Measurements from ENCODE around the gene TNNT1.

Gene TNNT1

DNA sequence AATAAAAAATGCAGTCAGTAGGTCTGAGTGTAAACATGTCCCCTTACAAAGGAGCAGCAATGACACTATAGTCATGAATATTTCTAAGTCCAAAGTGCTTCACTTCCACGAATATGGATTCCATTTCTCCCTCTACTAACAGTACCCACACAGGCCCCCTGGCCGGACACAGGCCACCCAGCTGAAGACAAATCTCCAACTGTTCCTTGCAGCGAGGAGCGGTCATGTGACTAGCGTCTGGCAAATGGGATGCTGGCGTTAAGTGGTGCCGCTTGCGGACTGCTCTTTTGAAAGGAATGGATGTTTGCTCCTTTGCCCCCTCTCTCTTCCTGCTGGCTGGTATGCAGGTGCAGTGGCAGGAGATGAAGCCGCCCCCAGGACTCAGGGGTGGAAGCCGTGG, 47.7 kb downstream of the TNNT1 start:
- FAIRE-seq (no peak), DNase-seq (ENCODE audit: insufficient read length, low spot score) (no peak)
- TF ChIP-seq, protein P1, sequence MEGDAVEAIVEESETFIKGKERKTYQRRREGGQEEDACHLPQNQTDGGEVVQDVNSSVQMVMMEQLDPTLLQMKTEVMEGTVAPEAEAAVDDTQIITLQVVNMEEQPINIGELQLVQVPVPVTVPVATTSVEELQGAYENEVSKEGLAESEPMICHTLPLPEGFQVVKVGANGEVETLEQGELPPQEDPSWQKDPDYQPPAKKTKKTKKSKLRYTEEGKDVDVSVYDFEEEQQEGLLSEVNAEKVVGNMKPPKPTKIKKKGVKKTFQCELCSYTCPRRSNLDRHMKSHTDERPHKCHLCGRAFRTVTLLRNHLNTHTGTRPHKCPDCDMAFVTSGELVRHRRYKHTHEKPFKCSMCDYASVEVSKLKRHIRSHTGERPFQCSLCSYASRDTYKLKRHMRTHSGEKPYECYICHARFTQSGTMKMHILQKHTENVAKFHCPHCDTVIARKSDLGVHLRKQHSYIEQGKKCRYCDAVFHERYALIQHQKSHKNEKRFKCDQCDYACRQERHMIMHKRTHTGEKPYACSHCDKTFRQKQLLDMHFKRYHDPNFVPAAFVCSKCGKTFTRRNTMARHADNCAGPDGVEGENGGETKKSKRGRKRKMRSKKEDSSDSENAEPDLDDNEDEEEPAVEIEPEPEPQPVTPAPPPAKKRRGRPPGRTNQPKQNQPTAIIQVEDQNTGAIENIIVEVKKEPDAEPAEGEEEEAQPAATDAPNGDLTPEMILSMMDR (IDR thresholded peaks at IDR 0.05; ENCODE audit: insufficient read depth, missing control alignments) = no peak

DNA sequence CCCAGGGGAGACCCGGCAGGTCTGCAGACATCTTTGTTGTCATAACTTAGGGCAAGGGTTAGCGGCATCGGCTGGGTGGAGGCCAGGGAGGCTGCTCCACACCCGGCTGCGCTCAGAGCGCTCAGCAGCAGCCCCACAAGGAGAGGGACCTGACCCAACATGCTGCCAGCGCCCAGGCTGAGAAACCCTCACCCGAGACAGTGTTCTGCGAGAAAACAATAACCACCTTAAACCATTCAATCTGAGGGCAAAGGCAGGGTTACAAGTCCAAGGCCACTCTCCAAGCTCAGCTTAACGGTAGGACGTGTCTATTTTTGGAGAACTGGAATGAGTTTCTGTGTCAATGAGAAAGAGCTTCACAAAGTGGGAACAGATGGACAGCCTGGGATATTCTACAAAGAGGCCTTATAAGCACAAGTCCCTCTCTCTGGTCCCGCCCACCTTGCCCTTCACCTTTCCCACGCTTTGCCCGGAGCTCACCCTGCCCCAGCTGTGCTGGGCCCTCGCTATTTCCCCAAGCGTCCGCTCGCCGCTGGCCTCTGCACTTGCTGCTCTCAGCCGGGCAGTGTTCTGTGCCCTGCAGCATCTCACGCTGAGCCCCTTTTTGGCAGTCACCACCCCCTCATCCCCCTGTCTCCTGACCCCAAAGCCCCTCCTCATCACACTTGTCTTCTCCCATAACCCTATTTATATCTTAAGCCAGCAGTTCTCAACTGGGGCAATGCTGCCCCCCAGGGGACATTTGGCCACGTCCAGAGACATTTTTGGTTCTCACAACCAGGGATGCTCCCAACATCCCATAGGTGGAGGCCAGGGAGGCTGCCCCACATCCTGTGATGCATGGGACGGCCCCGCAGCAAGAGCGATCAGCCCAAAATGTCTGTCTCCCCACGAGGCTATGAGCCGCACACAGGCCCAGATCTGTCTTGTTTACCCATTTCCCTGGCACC, 49.2 kb downstream of the TNNT1 start:
- TF ChIP-seq, protein P1 (IDR thresholded peaks at IDR 0.05; ENCODE audit: insufficient read depth, missing control alignments) = peak; percentile 20
- FAIRE-seq (no peak), DNase-seq (ENCODE audit: insufficient read length, low spot score) (no peak)

DNA sequence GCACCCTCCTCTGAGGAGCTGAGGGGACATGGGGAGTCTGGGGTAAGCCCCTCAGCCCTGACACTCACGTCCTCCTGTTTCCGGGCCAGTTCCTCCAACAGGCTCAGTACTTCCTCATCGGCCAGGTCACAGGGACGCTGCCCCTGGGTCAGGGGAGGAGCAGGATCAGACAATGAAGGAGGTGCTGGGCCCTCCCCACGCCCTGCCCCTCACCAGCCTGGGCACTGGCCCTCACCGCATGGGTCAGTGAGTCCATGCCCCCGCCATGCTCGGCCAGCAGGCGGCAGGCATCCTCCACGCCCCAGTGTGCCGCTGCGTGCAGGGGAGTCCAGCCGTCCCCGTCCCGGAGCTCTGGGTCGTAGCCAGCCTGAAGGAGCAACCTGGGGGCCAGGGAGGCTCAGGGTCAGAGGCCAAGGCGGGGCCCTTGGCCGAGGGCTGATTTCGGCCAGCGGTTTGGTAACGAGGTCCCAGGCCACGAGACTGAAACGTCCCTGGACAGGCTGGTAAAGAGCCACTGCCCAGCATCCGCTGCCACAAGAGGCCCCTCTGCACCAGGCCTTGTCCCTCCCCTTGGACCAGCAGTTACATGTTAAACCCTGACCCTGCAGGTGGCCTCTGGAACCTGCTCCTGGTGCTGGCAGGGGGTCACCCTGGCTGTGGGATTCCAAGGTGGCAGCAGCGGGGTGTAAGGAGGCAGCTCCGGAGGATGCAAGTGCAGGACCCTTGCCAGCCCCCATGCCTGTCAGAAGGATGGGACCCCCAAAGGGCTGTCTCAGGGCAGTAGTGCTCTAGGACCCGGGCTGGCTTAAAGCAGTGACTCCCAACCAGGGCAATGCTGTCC, 50.1 kb downstream of the TNNT1 start:
- no peak for DNase-seq (ENCODE audit: insufficient read length, low spot score)
- no peak for FAIRE-seq
- TF ChIP-seq, protein P1 (IDR thresholded peaks at IDR 0.05; ENCODE audit: insufficient read depth, missing control alignments) = no peak

DNA sequence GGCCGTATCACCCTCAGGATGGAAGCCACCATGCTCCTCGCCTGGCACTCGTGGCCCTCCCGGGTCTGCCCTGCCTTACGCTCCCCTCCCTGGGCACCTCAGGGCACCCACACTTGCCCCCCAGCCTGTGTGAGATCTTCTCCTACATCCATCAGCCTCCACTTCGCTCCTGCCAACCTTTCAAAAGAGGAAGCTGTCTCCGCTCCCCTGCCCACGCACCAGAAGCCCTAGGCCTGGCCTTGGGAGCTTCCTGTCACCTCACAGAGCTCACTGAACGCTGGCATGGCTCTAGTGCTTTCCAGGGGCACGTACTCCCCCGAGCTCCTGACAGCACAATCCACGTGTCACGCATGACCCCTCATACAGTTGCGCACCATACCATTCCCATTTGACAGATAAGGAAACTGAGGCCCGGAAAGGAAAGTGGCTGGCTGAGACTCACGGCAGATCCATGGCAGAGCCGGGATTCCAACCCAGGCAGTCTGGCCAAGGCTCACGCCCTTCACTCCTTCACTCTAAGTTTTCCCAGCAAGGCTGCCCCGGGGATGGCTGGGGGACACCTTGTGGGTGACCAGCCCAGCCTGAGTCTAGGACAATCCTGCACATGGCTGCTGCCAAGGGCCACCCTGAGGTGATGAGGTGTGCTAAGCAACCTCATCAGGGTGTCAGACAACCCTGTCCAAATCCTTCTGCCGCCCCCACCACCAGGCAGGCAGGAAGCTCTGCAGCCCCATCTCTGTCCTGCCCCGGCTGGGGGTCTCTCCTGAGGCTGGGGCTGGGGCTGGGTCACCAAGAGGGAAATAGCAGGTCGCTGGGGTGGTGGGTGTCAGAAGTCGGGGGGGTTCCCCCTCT, 50.9 kb downstream of the TNNT1 start:
- TF ChIP-seq, protein P1 (IDR thresholded peaks at IDR 0.05; ENCODE audit: insufficient read depth, missing control alignments) = no peak
- DNase-seq (ENCODE audit: insufficient read length, low spot score) = no peak
- no peak for FAIRE-seq

DNA sequence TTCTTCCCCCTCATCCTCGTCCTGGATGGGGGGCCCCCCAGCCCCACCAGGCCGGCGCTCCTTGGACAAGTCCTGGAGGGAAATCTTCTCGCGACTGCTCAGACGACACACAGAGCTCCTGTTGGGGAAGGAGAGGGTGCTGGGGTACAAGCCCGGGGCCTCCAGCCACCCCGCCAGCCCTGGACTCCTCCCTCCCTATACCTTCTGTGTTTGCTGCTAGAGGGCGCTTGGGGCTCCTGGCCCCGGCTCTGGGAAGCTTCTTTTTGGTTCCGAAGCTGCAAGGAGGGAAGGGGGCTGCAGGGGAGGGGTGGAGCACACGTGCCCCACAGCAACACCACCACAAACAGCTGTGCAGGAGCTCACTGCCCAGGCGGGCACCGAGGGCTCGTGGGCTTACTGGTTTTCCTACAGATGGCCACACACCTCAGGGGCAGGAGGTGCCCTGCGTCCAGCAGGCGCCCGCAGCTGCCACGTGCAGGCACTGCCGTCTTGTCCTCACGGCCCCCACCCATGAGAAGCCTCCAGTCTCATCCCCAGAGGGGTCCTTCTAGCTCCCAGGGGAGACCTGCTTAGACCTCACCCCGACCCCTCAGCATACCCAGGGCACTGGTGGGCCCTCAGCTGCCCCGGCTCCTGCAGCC, 52.8 kb downstream of the TNNT1 start:
- DNase-seq (ENCODE audit: insufficient read length, low spot score) = no peak
- FAIRE-seq = no peak
- TF ChIP-seq, protein P1 (IDR thresholded peaks at IDR 0.05; ENCODE audit: insufficient read depth, missing control alignments) = no peak

DNA sequence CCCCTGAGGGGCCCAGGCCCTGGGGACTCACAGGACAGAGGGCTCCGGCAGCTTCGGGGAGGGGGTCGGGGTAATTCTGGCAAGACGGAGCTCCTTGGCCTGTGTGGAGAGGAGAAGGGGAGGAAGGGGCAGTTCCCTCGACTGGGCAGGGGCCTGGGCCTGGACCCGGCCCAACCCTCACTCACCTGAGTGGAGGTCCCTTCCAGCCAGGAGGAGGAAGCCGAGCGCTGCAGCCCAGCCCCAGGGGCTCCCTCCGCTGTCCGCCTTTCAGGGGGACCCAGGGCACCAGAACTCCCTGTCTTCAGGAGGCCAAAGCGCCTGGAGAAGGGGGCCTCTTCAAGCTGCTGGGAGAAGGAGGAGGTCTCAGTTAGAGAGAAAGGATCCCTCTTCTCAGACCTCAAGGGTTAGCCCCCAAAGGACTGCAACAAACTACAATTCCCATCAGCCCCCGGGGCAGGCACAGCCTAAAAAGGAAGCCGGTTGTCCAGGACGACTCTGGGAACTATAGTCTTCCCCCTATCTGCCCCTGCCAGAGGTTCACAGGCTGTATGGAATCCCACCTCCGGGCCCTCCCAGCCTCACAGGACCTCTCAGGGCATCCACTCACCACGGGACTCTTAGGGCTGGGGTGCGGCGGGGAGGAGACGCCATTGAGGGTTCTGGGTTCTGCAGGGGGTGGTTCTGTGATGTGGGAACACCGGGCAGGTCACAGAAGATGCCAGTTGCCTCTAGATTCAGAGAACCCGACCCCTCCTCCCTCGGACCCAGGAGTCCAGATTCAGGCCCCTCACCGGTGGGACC, 53.5 kb downstream of the TNNT1 start:
- no peak for FAIRE-seq
- TF ChIP-seq, protein P1 (IDR thresholded peaks at IDR 0.05; ENCODE audit: insufficient read depth, missing control alignments) = no peak
- no peak for DNase-seq (ENCODE audit: insufficient read length, low spot score)

Measured in D721Med (cell line).